Naive thymus-derived CD4-positive, alpha-beta T cell (primary cell): ENCODE data around the gene ZNF92. TPM values are rescaled to one million over a fixed set of nuclear protein-coding genes. Genes with fewer than 3 reads are reported as not detected.

Experiments used
- ATAC-seq: fragments of 150-1000 bp; cut with Tn5 transposase; 2 replicates; pipeline ENCODE4 v1.10.0; 2021; ENCODE audit warnings: mild to moderate bottlenecking, moderate library complexity
- CTCF ChIA-PET: fragments of 350-600 bp; sonication (Branson Sonifier 250); formaldehyde crosslinking; loops from one replicate; lab custom pipeline; 2021; ENCODE audit warnings: antibody characterized with exemption; lab: Charles Lee
- POLR2A ChIA-PET: fragments of 350-600 bp; sonication (Branson Sonifier 250); formaldehyde crosslinking; loops from one replicate; lab custom pipeline; 2021; ENCODE audit warnings: antibody characterized with exemption, inconsistent platforms; lab: Charles Lee
- DNase-seq, 9 donors: peaks; one replicate each; pipeline versions ENCODE4 v3.0.0 to v3.0.0-alpha.2; 2020 to 2022; ENCODE audit warnings: mixed read lengths in 1 of 9
- H3K27ac ChIP-seq: one replicate; pipeline ENCODE4 v1.7.0; 2013; ENCODE audit warnings: mild to moderate bottlenecking, low read depth, low read length, moderate library complexity
- H3K27me3 ChIP-seq, 2 donors: one replicate each; pipeline ENCODE4 v1.7.0; 2013; ENCODE audit warnings: low read length in 2 of 2, mild to moderate bottlenecking in 2 of 2, moderate library complexity in 2 of 2; ENCODE audit not compliant: control insufficient read depth in 2 of 2, insufficient read depth in 2 of 2
- H3K36me3 ChIP-seq, 3 experiments: 1 replicate in 2 of 3; 2 replicates in 1 of 3; pipeline ENCODE4 v1.7.0; 2013; ENCODE audit warnings: low read length in 3 of 3, mild to moderate bottlenecking in 3 of 3, moderate library complexity in 1 of 3; ENCODE audit not compliant: insufficient read depth in 3 of 3, control insufficient read depth in 2 of 3
- H3K4me1 ChIP-seq, 2 donors: one replicate each; pipeline ENCODE4 v1.7.0; 2013; ENCODE audit warnings: low read length in 2 of 2, mild to moderate bottlenecking in 2 of 2, moderate library complexity in 1 of 2; ENCODE audit not compliant: control insufficient read depth in 2 of 2, insufficient read depth in 2 of 2
- H3K4me3 ChIP-seq: 2 replicates; pipeline ENCODE4 v1.7.0; 2013; ENCODE audit warnings: mild to moderate bottlenecking, low read length
- H3K9me3 ChIP-seq, 3 experiments: 1 replicate in 2 of 3; 2 replicates in 1 of 3; pipeline ENCODE4 v1.7.0; 2013; ENCODE audit warnings: low read length in 3 of 3; ENCODE audit not compliant: control insufficient read depth in 2 of 3
- H3K27ac Mint-ChIP-seq, 9 donors: one replicate each; pipeline ENCODE4 v1.8.0; 2020 to 2022; ENCODE audit warnings: mixed read lengths in 9 of 9, mild to moderate bottlenecking in 8 of 9, moderate library complexity in 5 of 9, inconsistent platforms in 2 of 9
- H3K27me3 Mint-ChIP-seq, 5 donors: one replicate each; pipeline ENCODE4 v1.8.0; 2021 to 2022; ENCODE audit warnings: mixed read lengths in 5 of 5, mild to moderate bottlenecking in 1 of 5
- H3K36me3 Mint-ChIP-seq, 5 donors: one replicate each; pipeline ENCODE4 v1.8.0; 2020 to 2022; ENCODE audit warnings: mixed read lengths in 5 of 5, mild to moderate bottlenecking in 3 of 5, inconsistent platforms in 1 of 5
- H3K4me1 Mint-ChIP-seq, 7 donors: one replicate each; pipeline ENCODE4 v1.8.0; 2020 to 2022; ENCODE audit warnings: mixed read lengths in 7 of 7, mild to moderate bottlenecking in 3 of 7, inconsistent platforms in 1 of 7
- H3K4me3 Mint-ChIP-seq, 10 donors: one replicate each; pipeline ENCODE4 v1.8.0; 2020 to 2022; ENCODE audit warnings: mild to moderate bottlenecking in 10 of 10, mixed read lengths in 10 of 10, moderate library complexity in 6 of 10, inconsistent platforms in 2 of 10
- H3K9me3 Mint-ChIP-seq, 11 donors: one replicate each; pipeline ENCODE4 v1.8.0; 2020 to 2022; ENCODE audit warnings: mixed read lengths in 11 of 11, mild to moderate bottlenecking in 4 of 11, inconsistent platforms in 1 of 11, moderate library complexity in 1 of 11
- intact Hi-C, 2 donors: fragments of 100-400 bp; cut with micrococcal nuclease; formaldehyde crosslinking; loops; one replicate each; pipeline ENCODE4 v1.15.1; 2023
- polyA plus RNA-seq, 2 donors: library from polyadenylated mRNA; unstranded; fragments of 300-500 nt; fragmentation: Illumina TruSeq; gene quantifications; one replicate each; pipeline ENCODE4 v1.2.3, GENCODE V29; 2021
- total RNA-seq, 6 experiments: library from RNA in 5 of 6; stranded (reverse) in 5 of 6; gene quantifications; 1 replicate in 5 of 6; 2 replicates in 1 of 6; pipeline ENCODE4 v1.2.3 and lab custom pipeline; 2021 to 2026

ZNF92 gene
- total and polyA plus RNA-seq, 7 experiments from 2014 or later = 8.4 to 22.5 (median 18.5) TPM

GRCh38 chr7:65434307-65434706 is 60.7 kb downstream of the ZNF92 start:
- ATAC-seq (no peak), DNase-seq (no peak)
- H3K27ac Mint-ChIP-seq = no peak overlapping the region
- intact Hi-C loops = no loop called here
- ChIA-PET CTCF (no interaction called here), POLR2A (interaction anchor here (0.5 kb wide), 1 partner anchor 705 kb away, joined by 3 read pairs; no protein-coding TSS in a partner anchor)
- H3K27me3 Mint-ChIP-seq = peaks cover 0 to 19% (median 13%) of the 10 kb centered on the region in 5 donors
- H3K36me3 Mint-ChIP-seq = peaks cover 0 to 4% (median 0%) of the 10 kb centered on the region in 5 donors
- peaks cover 0 to 19% (median 4%) of the 10 kb centered on the region in 11 donors for H3K9me3 Mint-ChIP-seq
- peaks cover 0 to under 1% (median 0%) of the 10 kb centered on the region in 7 donors for H3K4me1 Mint-ChIP-seq
- H3K27ac ChIP-seq = no peak overlapping the region
- H3K9me3 ChIP-seq = no peaks in the 10 kb centered on the region
- H3K36me3 ChIP-seq = no peaks in the 10 kb centered on the region
- no peak overlapping the region for H3K4me3 ChIP-seq
- H3K4me1 ChIP-seq = no peaks in the 10 kb centered on the region
- H3K27me3 ChIP-seq = no peaks in the 10 kb centered on the region
- H3K4me3 Mint-ChIP-seq = no peak overlapping the region

- ATAC-seq (no peak), DNase-seq (no peak)
- Histone ChIP-seq H3K27ac (no peak overlapping the region), H3K9me3 (no peaks in the 10 kb centered on the region), H3K36me3 (no peaks in the 10 kb centered on the region), H3K27me3 (no peaks in the 10 kb centered on the region), H3K4me1 (no peaks in the 10 kb centered on the region), H3K4me3 (no peak overlapping the region)
- Mint-ChIP-seq H3K4me1 (no peaks in the 10 kb centered on the region), H3K9me3 (peaks cover 0 to 17% (median 4%) of the 10 kb centered on the region in 11 donors), H3K27ac (no peak overlapping the region), H3K4me3 (no peak overlapping the region), H3K27me3 (peaks cover 0 to 19% (median 13%) of the 10 kb centered on the region in 5 donors), H3K36me3 (peaks cover 0 to 4% (median 0%) of the 10 kb centered on the region in 5 donors)
- ChIA-PET CTCF (no interaction called here), POLR2A (no interaction called here)
- intact Hi-C loops = no loop called here
These were observed 62.5 kb downstream of the ZNF92 start for GRCh38 chr7:65436163-65436562.

- H3K27me3 Mint-ChIP-seq = peaks cover 0 to 19% (median 13%) of the 10 kb centered on the region in 5 donors
- POLR2A ChIA-PET = no interaction called here
These were observed 64.9 kb downstream of the ZNF92 start for GRCh38 chr7:65438598-65438997.

GRCh38 chr7:65441010-65441409 is 67.4 kb downstream of the ZNF92 start:
- peaks cover 0 to 9% (median 0%) of the 10 kb centered on the region in 11 donors for H3K9me3 Mint-ChIP-seq
- H3K27me3 Mint-ChIP-seq = peaks cover 0 to 25% (median 17%) of the 10 kb centered on the region in 5 donors
- Histone ChIP-seq H3K4me1 (no peaks in the 10 kb centered on the region), H3K4me3 (no peak overlapping the region), H3K27ac (no peak overlapping the region), H3K36me3 (no peaks in the 10 kb centered on the region), H3K9me3 (no peaks in the 10 kb centered on the region), H3K27me3 (no peaks in the 10 kb centered on the region)
- no peaks in the 10 kb centered on the region for H3K4me1 Mint-ChIP-seq
- CTCF ChIA-PET = no interaction called here
- no peak for ATAC-seq
- no peak for DNase-seq
- no peaks in the 10 kb centered on the region for H3K36me3 Mint-ChIP-seq
- no peak overlapping the region for H3K4me3 Mint-ChIP-seq
- intact Hi-C loops = no loop called here
- POLR2A ChIA-PET = no interaction called here
- H3K27ac Mint-ChIP-seq = no peak overlapping the region

More at GRCh38 chr7:65438598-65438997, 64.9 kb downstream of the ZNF92 start:
- intact Hi-C loops = no loop called here
- H3K9me3 ChIP-seq = no peaks in the 10 kb centered on the region
- Mint-ChIP-seq H3K9me3 (peaks cover 0 to 12% (median under 1%) of the 10 kb centered on the region in 11 donors), H3K36me3 (peaks cover 0 to under 1% (median 0%) of the 10 kb centered on the region in 5 donors), H3K4me3 (no peak overlapping the region), H3K4me1 (no peaks in the 10 kb centered on the region), H3K27ac (no peak overlapping the region)
- DNase-seq = no peak
- H3K4me3 ChIP-seq = no peak overlapping the region
- CTCF ChIA-PET = no interaction called here
- no peaks in the 10 kb centered on the region for H3K27me3 ChIP-seq
- H3K27ac ChIP-seq = no peak overlapping the region
- no peak for ATAC-seq
- H3K36me3 ChIP-seq = no peaks in the 10 kb centered on the region
- no peaks in the 10 kb centered on the region for H3K4me1 ChIP-seq

GRCh38 chr7:65444205-65444842 is 70.7 kb downstream of the ZNF92 start:
- Histone ChIP-seq H3K4me1 (peaks cover 0 to 2% of the 10 kb centered on the region in 2 donors), H3K4me3 (no peak overlapping the region), H3K36me3 (no peaks in the 10 kb centered on the region), H3K27ac (no peak overlapping the region), H3K27me3 (no peaks in the 10 kb centered on the region), H3K9me3 (no peaks in the 10 kb centered on the region)
- Mint-ChIP-seq H3K9me3 (peaks cover 0 to 16% (median 6%) of the 10 kb centered on the region in 11 donors), H3K36me3 (no peaks in the 10 kb centered on the region), H3K4me1 (peaks cover 0 to 2% (median 0%) of the 10 kb centered on the region in 7 donors), H3K27me3 (peaks cover 0 to 23% (median 11%) of the 10 kb centered on the region in 5 donors), H3K4me3 (no peak overlapping the region), H3K27ac (no peak overlapping the region)
- ChIA-PET POLR2A (no interaction called here), CTCF (no interaction called here)
- ATAC-seq = no peak
- intact Hi-C loops = no loop called here
- no peak for DNase-seq

- Mint-ChIP-seq H3K4me1 (peaks cover 0 to 2% (median 0%) of the 10 kb centered on the region in 7 donors), H3K36me3 (no peaks in the 10 kb centered on the region), H3K4me3 (no peak overlapping the region), H3K27ac (no peak overlapping the region), H3K27me3 (peaks cover 0 to 27% (median 17%) of the 10 kb centered on the region in 5 donors), H3K9me3 (peaks cover 0 to 16% (median 6%) of the 10 kb centered on the region in 11 donors)
- ChIA-PET POLR2A (no interaction called here), CTCF (interaction anchor here (0.6 kb wide), 1 partner anchor 670 kb away, joined by 5 read pairs; the partner anchor contains the start of gene CRCP)
- Histone ChIP-seq H3K4me3 (no peak overlapping the region), H3K27me3 (no peaks in the 10 kb centered on the region), H3K36me3 (no peaks in the 10 kb centered on the region), H3K4me1 (peaks cover 0 to 5% of the 10 kb centered on the region in 2 donors), H3K27ac (no peak overlapping the region), H3K9me3 (no peaks in the 10 kb centered on the region)
- DNase-seq (no peak), ATAC-seq (no peak)
- intact Hi-C loops = no loop called here
These were observed 71.5 kb downstream of the ZNF92 start for GRCh38 chr7:65444899-65445823.
